A549 (cell line): ENCODE data around the gene FRMD8. TPM values are rescaled to one million over a fixed set of nuclear protein-coding genes. Genes with fewer than 3 reads are reported as not detected.

ENCODE experiments used
- ATAC-seq, 2 experiments: fragments of 200-7000 bp in 1 of 2; fragments of >200 bp in 1 of 2; cut with Nextera tagmentation in 1 of 2; cut with Tn5 transposase in 1 of 2; 3 replicates each; pipeline versions ENCODE4 v1.8.0 to v1.9.1; 2018 to 2020; ENCODE audit warnings: mild to moderate bottlenecking in 1 of 2, moderate library complexity in 1 of 2
- CTCF ChIA-PET: fragments of 300-600 bp; sonication (Branson Sonifier 250); formaldehyde crosslinking; extraction: SDS; loops from one replicate; lab custom pipeline; 2021; ENCODE audit warnings: antibody characterized with exemption, inconsistent platforms; lab: Yijun Ruan, JAX
- POLR2A ChIA-PET: fragments of 350-600 bp; formaldehyde crosslinking; extraction: SDS; loops from one replicate; lab custom pipeline; 2021; ENCODE audit warnings: antibody characterized with exemption, inconsistent platforms; lab: Yijun Ruan, JAX
- DNase-seq, 2 experiments: peaks; one replicate each; pipeline versions ENCODE4 v3.0.0 to v3.0.0-alpha.2; 2011 to 2016; ENCODE audit warnings: low read depth in 1 of 2, low spot score in 1 of 2
- FAIRE-seq: peaks from 2 replicates; lab custom pipeline; 2011; peaks lifted over from hg19 to GRCh38; lab: Jason Lieb, UNC
- H3K27ac ChIP-seq, 2 experiments: fragments of >200 bp; sonication (Bioruptor Twin); formaldehyde crosslinking; 3 replicates each; pipeline ENCODE4 v1.5.1; 2016 to 2017
- H3K4me1 ChIP-seq: fragments of >200 bp; sonication (Bioruptor Twin); formaldehyde crosslinking; 3 replicates; pipeline ENCODE4 v1.6.1; 2016
- H3K4me2 ChIP-seq: fragments of >200 bp; sonication (Bioruptor Twin); formaldehyde crosslinking; 3 replicates; pipeline ENCODE4 v1.6.1; 2016
- H3K4me3 ChIP-seq: fragments of >200 bp; sonication (Bioruptor Twin); formaldehyde crosslinking; 3 replicates; pipeline ENCODE4 v1.5.1; 2016
- H3K9me3 ChIP-seq: fragments of >200 bp; sonication (Bioruptor Twin); formaldehyde crosslinking; 3 replicates; pipeline ENCODE4 v1.6.1; 2016
- CBX8 ChIP-seq: fragments of 200-600 bp; sonication (generic); IDR thresholded peaks from 2 replicates; pipeline ENCODE4 v1.6.1; 2016
- CHD2 ChIP-seq: fragments of 150-350 bp; IDR thresholded peaks from 2 replicates; pipeline ENCODE4 v1.6.1; 2014; ENCODE audit warnings: low read length; ENCODE audit not compliant: partially characterized antibody
- CHD4 ChIP-seq: fragments of 200-600 bp; sonication (generic); IDR thresholded peaks from 2 replicates; pipeline ENCODE4 v1.6.1; 2016; ENCODE audit warnings: antibody characterized with exemption, mild to moderate bottlenecking, borderline replicate concordance
- EHF ChIP-seq: fragments of 250-450 bp; sonication (Bioruptor Pico); IDR thresholded peaks from 2 replicates; pipeline ENCODE4 v1.5.0; 2020; ENCODE audit warnings: mild to moderate bottlenecking
- EHMT2 ChIP-seq: fragments of 200-600 bp; sonication (generic); IDR thresholded peaks from 2 replicates; pipeline ENCODE4 v1.6.1; 2016; ENCODE audit warnings: antibody characterized with exemption, low read depth, mild to moderate bottlenecking, moderate library complexity
- ESRRA ChIP-seq: fragments of 150-350 bp; IDR thresholded peaks from 2 replicates; pipeline ENCODE4 v1.6.1; 2014; ENCODE audit warnings: mild to moderate bottlenecking, low read length, borderline replicate concordance
- FOXS1 ChIP-seq: fragments of 250-450 bp; sonication (Bioruptor Pico); IDR thresholded peaks from 2 replicates; pipeline ENCODE4 v1.5.0; 2020; ENCODE audit warnings: mild to moderate bottlenecking, moderate library complexity
- HDAC2 ChIP-seq: fragments of 200-600 bp; sonication (generic); IDR thresholded peaks from 2 replicates; pipeline ENCODE4 v1.6.1; 2016
- JUNB ChIP-seq: fragments of >200 bp; sonication (Bioruptor Twin); formaldehyde crosslinking; IDR thresholded peaks from 2 replicates; pipeline ENCODE4 v1.6.1; 2016
- MAFK ChIP-seq: fragments of 450-650 bp; IDR thresholded peaks from 2 replicates; pipeline ENCODE4 v1.6.1; 2014; ENCODE audit not compliant: partially characterized antibody
- NFE2L2 ChIP-seq: fragments of 150-350 bp; conservative IDR thresholded peaks from 2 replicates; pipeline ENCODE4 v1.6.1; 2014; ENCODE audit warnings: low read length
- NR3C1 ChIP-seq: fragments of >200 bp; sonication (Bioruptor Twin); formaldehyde crosslinking; IDR thresholded peaks from 3 replicates; pipeline ENCODE4 v1.6.1; 2017
- POLR2A ChIP-seq: IDR thresholded peaks from 2 replicates; pipeline ENCODE4 v1.6.1; 2012; ENCODE audit warnings: mild to moderate bottlenecking, low read length
- POLR2AphosphoS2 ChIP-seq: conservative IDR thresholded peaks from 2 replicates; pipeline ENCODE4 v1.6.1; 2012; ENCODE audit warnings: low read length, improper control_type of control experiment, inconsistent platforms
- RAD21 ChIP-seq, 2 experiments: fragments of >200 bp in 1 of 2; sonication (Bioruptor Twin) in 1 of 2; formaldehyde crosslinking in 1 of 2; IDR thresholded peaks in 1 of 2; conservative IDR thresholded peaks in 1 of 2; 2 replicates in 1 of 2; 3 replicates in 1 of 2; pipeline ENCODE4 v1.6.1; 2012 to 2018; ENCODE audit warnings: inconsistent platforms in 1 of 2
- RARB ChIP-seq: fragments of 250-450 bp; sonication (Bioruptor Pico); IDR thresholded peaks from 2 replicates; pipeline ENCODE4 v1.8.0; 2021; ENCODE audit warnings: mild to moderate bottlenecking, moderate library complexity
- RNF2 ChIP-seq: fragments of 200-600 bp; sonication (generic); IDR thresholded peaks from 2 replicates; pipeline ENCODE4 v1.6.1; 2016; ENCODE audit warnings: low read depth, mild to moderate bottlenecking, antibody characterized with exemption, moderate library complexity, borderline replicate concordance
- SREBF2 ChIP-seq: fragments of 450-650 bp; IDR thresholded peaks from 2 replicates; pipeline ENCODE4 v1.6.1; 2014; ENCODE audit warnings: mild to moderate bottlenecking, moderate library complexity
- TFCP2L1 ChIP-seq: fragments of 250-450 bp; sonication (Bioruptor Pico); IDR thresholded peaks from 2 replicates; pipeline ENCODE4 v1.5.0; 2021; ENCODE audit warnings: mild to moderate bottlenecking
- TP53 ChIP-seq: fragments of 250-450 bp; sonication (Bioruptor Pico); IDR thresholded peaks from 2 replicates; pipeline ENCODE4 v1.5.0; 2021; ENCODE audit warnings: mild to moderate bottlenecking, moderate library complexity
- ZC3H11A ChIP-seq: fragments of 450-650 bp; IDR thresholded peaks from 2 replicates; pipeline ENCODE4 v1.6.1; 2014; ENCODE audit warnings: antibody characterized with exemption, mild to moderate bottlenecking
- ZFP36 ChIP-seq: fragments of 450-650 bp; IDR thresholded peaks from 2 replicates; pipeline ENCODE4 v1.6.1; 2014; ENCODE audit warnings: borderline replicate concordance; ENCODE audit not compliant: partially characterized antibody
- WGBS: methylation state at CpG from one replicate; pipeline ENCODE4 v1.1.6; 2017; ENCODE audit errors: missing lambda C conversion rate; 5-methylcytosine and 5-hydroxymethylcytosine counted together
- polyA plus RNA-seq, 4 experiments: library from polyadenylated mRNA; depleted of rRNA in 3 of 4; stranded (reverse); fragments of >200 nt; fragmentation: RNase III in 1 of 4; extraction: RNeasy Plus Mini Kit Qiagen cat#74134 plus additional on column Dnase treatment in 1 of 4; gene quantifications; 2 replicates in 3 of 4; 3 replicates in 1 of 4; pipeline ENCODE4 v1.2.3, GENCODE V29; 2011 to 2017
- TF ChIP-seq, protein P1 (sequence below): fragments of >200 bp; sonication (Bioruptor Twin); formaldehyde crosslinking; IDR thresholded peaks from 3 replicates; pipeline ENCODE4 v1.5.1; 2016
- TF ChIP-seq, protein P2 (sequence below): IDR thresholded peaks from 2 replicates; pipeline ENCODE4 v1.6.1; 2012
- TF ChIP-seq, protein P3 (sequence below): fragments of >200 bp; sonication (Bioruptor Twin); formaldehyde crosslinking; IDR thresholded peaks from 3 replicates; pipeline ENCODE4 v1.6.1; 2016

The FRMD8 gene
- polyA plus RNA-seq, 2 of the 4 experiments (the other 2 are of a cell fraction), result 12.9 to 20.0 TPM

DNA sequence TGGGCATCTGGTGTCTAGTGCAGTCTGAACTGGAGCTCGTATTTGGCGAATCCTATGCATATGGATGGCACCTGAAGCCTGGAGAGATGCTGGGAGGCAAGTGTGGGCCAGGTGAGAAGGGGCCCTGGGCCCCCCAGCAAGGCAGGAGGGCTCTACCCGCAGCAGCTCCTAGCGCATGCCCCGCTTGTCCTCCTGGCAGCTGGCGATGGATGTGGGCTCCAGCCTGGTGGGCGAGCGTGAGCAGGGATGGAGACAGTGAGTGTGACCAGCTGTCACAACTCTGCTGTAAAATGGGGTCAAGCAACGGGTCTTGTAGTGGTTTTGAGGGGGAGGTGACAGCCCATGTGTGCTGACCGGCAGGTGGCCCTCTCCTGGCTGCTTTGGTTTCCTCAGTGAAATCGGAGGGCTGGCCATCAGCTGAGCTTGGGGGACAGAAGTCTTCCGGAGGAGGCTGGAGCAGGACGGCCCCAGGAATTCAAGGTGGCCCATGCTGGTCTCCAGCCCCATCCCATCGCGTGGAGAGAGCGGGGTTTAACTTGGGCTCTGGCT lies 12.0 kb downstream of the FRMD8 start:
- FAIRE-seq (no peak), DNase-seq (no peak), ATAC-seq (no peak)
- Histone ChIP-seq H3K4me1 (0 out of 3 replicates have a peak, but pooled peaks cover 4% of the 10 kb centered on the region), H3K4me3 (no peak overlapping the region), H3K4me2 (no peak overlapping the region), H3K9me3 (no peaks in the 10 kb centered on the region), H3K27ac (no peak overlapping the region)
- POLR2A ChIA-PET, result interaction anchor here (0.7 to 1.9 kb wide), 2 partner anchors 16 to 20 kb away, joined by 4 read pairs; partner anchors contain the start of gene SLC25A45
- TF ChIP-seq ZC3H11A, result no peak
- TF ChIP-seq NFE2L2, result no peak
- TF ChIP-seq CHD4, result no peak
- no peak for TF ChIP-seq CBX8
- CTCF ChIA-PET, result interaction anchor here (0.6 to 3.0 kb wide), 8 partner anchors 11 to 111 kb away, joined by 3 to 12 read pairs (median 4); partner anchors contain the start of gene FRMD8
- 87% methylated on average over 14 of the region's 16 CpGs for WGBS

DNA sequence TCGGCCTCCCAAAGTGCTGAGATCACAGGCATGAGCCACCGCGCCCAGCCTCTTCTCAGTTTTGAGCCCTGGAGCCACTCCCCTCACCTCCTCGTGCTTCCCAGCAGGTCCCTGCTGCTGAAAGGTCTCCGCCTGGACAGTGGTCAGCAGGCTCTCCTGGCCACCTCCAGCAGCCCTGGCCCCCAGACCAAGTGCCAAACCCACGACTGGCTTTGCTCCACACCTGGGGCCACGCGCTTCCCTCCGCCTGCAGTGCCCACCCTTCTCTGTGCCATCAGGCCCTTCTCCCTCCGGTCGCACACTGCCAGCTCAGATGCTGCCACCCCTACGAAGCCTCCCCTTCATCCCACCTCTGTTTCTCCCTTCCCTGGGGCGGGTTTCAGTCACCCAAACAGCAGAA lies 12.8 kb downstream of the FRMD8 start:
- ChIA-PET CTCF (interaction anchor here (0.6 to 8.5 kb wide), 7 partner anchors 8 to 43 kb away, joined by 3 to 84 read pairs (median 5); partner anchors contain the start of gene FRMD8), POLR2A (no interaction called here)
- ATAC-seq (no peak; a peak in 1 of 6 replicates), DNase-seq (no peak), FAIRE-seq (no peak)
- H3K27ac ChIP-seq, result no peak overlapping the region
- no peak overlapping the region for H3K4me2 ChIP-seq
- no peak overlapping the region for H3K4me3 ChIP-seq
- WGBS, result 92% methylated on average over 13 of the region's 13 CpGs
- TF ChIP-seq TFCP2L1 (CRISPR knock-in tag) (no peak), SREBF2 (no peak), JUNB (no peak), EHF (CRISPR knock-in tag) (no peak)
- H3K4me1 ChIP-seq, result 0 out of 3 replicates have a peak, but pooled peaks cover 4% of the 10 kb centered on the region
- no peaks in the 10 kb centered on the region for H3K9me3 ChIP-seq

DNA sequence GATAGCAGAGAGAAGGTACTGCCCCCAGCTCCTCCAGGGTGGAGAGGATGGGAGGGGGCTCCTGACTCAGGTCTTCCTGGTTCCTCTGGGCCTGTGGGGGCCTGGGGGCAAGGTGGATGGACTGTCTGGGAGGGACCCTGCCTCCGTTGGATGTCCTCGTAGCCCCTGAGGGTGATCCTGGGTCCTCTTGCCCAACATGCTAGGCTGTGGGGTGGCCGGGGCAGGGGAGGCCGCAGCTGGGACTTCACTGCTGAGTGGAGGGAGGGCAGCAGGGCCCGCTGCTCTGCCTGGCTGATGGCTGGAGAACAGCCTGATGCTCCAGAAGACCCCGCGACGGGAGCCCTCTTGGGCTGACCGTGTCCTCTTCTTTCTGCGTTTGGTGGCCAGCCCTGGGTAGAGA lies 13.4 kb downstream of the FRMD8 start:
- no peak overlapping the region for H3K27ac ChIP-seq
- 0 out of 3 replicates have a peak, but pooled peaks cover 4% of the 10 kb centered on the region for H3K4me1 ChIP-seq
- no peak overlapping the region for H3K4me2 ChIP-seq
- H3K9me3 ChIP-seq, result no peaks in the 10 kb centered on the region
- CTCF ChIA-PET, result interaction anchor here (1.3 to 8.5 kb wide), 5 partner anchors 8 to 33 kb away, joined by 3 to 84 read pairs (median 5); partner anchors contain the start of gene FRMD8
- 91% methylated on average over 10 of the region's 10 CpGs for WGBS
- DNase-seq, result no peak
- FAIRE-seq, result no peak
- no peak for TF ChIP-seq EHF (CRISPR knock-in tag)
- no peak for TF ChIP-seq RNF2
- no peak for TF ChIP-seq RARB (CRISPR knock-in tag)
- TF ChIP-seq HDAC2, result no peak
- no peak for TF ChIP-seq POLR2AphosphoS2
- no peak for TF ChIP-seq CHD2
- TF ChIP-seq, protein P1, sequence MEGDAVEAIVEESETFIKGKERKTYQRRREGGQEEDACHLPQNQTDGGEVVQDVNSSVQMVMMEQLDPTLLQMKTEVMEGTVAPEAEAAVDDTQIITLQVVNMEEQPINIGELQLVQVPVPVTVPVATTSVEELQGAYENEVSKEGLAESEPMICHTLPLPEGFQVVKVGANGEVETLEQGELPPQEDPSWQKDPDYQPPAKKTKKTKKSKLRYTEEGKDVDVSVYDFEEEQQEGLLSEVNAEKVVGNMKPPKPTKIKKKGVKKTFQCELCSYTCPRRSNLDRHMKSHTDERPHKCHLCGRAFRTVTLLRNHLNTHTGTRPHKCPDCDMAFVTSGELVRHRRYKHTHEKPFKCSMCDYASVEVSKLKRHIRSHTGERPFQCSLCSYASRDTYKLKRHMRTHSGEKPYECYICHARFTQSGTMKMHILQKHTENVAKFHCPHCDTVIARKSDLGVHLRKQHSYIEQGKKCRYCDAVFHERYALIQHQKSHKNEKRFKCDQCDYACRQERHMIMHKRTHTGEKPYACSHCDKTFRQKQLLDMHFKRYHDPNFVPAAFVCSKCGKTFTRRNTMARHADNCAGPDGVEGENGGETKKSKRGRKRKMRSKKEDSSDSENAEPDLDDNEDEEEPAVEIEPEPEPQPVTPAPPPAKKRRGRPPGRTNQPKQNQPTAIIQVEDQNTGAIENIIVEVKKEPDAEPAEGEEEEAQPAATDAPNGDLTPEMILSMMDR, result no peak
- TF ChIP-seq TP53 (CRISPR knock-in tag), result no peak
- no peak for TF ChIP-seq MAFK
- TF ChIP-seq FOXS1 (CRISPR knock-in tag), result no peak
- TF ChIP-seq, protein P2, sequence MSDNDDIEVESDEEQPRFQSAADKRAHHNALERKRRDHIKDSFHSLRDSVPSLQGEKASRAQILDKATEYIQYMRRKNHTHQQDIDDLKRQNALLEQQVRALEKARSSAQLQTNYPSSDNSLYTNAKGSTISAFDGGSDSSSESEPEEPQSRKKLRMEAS, result no peak
- TF ChIP-seq RAD21 (conservative IDR thresholded peaks at IDR 0.05 in 1 of 2, IDR thresholded peaks at IDR 0.05 in 1 of 2), result no peak
- TF ChIP-seq NR3C1, result no peak
- no peak for TF ChIP-seq EHMT2
- no peak for TF ChIP-seq ESRRA
- no peak for TF ChIP-seq POLR2A
- no peak for TF ChIP-seq ZFP36
- TF ChIP-seq, protein P3, sequence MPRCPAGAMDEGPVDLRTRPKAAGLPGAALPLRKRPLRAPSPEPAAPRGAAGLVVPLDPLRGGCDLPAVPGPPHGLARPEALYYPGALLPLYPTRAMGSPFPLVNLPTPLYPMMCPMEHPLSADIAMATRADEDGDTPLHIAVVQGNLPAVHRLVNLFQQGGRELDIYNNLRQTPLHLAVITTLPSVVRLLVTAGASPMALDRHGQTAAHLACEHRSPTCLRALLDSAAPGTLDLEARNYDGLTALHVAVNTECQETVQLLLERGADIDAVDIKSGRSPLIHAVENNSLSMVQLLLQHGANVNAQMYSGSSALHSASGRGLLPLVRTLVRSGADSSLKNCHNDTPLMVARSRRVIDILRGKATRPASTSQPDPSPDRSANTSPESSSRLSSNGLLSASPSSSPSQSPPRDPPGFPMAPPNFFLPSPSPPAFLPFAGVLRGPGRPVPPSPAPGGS, result no peak
- ATAC-seq, result no peak
- POLR2A ChIA-PET, result no interaction called here
- no peak overlapping the region for H3K4me3 ChIP-seq
